H9 (cell line): ENCODE measurements around the gene MAST2. TPM values are rescaled to one million over a fixed set of nuclear protein-coding genes. Genes with fewer than 3 reads are reported as not detected.
"Not testable (repeated sequence)": the region's sequence is repeated elsewhere in the genome, so short reads cannot be mapped to it uniquely, and the experiment has no call there.

Experiments
- DNase-seq: peaks from one replicate; pipeline ENCODE4 v3.0.0-alpha.2; 2017
- H2AFZ ChIP-seq: one replicate; pipeline ENCODE4 v1.6.1; 2013; ENCODE audit warnings: mild to moderate bottlenecking, low read length, control low read depth, moderate library complexity
- H2AK5ac ChIP-seq: 2 replicates; pipeline ENCODE4 v1.6.1; 2013; ENCODE audit warnings: low read length, control low read depth, mixed read lengths; ENCODE audit not compliant: insufficient read length
- H2BK120ac ChIP-seq: one replicate; pipeline ENCODE4 v1.6.1; 2013; ENCODE audit warnings: low read depth, mild to moderate bottlenecking, low read length, control low read depth, inconsistent platforms; ENCODE audit not compliant: poor library complexity, severe bottlenecking
- H2BK12ac ChIP-seq: 2 replicates; pipeline ENCODE4 v1.6.1; 2013; ENCODE audit warnings: low read length, control low read depth, mixed read lengths, low read depth; ENCODE audit not compliant: insufficient read length
- H2BK15ac ChIP-seq: 2 replicates; pipeline ENCODE4 v1.6.1; 2013; ENCODE audit warnings: low read depth, low read length, control low read depth
- H2BK20ac ChIP-seq: one replicate; pipeline ENCODE4 v1.6.1; 2013; ENCODE audit warnings: low read depth, mild to moderate bottlenecking, low read length, control low read depth, inconsistent platforms; ENCODE audit not compliant: poor library complexity, severe bottlenecking
- H2BK5ac ChIP-seq: 2 replicates; pipeline ENCODE4 v1.6.1; 2013; ENCODE audit warnings: low read length, control low read depth, mixed read lengths; ENCODE audit not compliant: insufficient read length
- H3K14ac ChIP-seq: 2 replicates; pipeline ENCODE4 v1.6.1; 2013; ENCODE audit warnings: low read length, control low read depth; ENCODE audit not compliant: insufficient read depth
- H3K18ac ChIP-seq: 2 replicates; pipeline ENCODE4 v1.6.1; 2013; ENCODE audit warnings: low read depth, mild to moderate bottlenecking, mixed read lengths, low read length, control low read depth; ENCODE audit not compliant: insufficient read length
- H3K23ac ChIP-seq: 2 replicates; pipeline ENCODE4 v1.6.1; 2013; ENCODE audit warnings: low read length, control low read depth, mixed read lengths, low read depth; ENCODE audit not compliant: insufficient read length
- H3K23me2 ChIP-seq: 2 replicates; pipeline ENCODE4 v1.6.1; 2013; ENCODE audit warnings: low read depth, mild to moderate bottlenecking, mixed read lengths, low read length, control low read depth; ENCODE audit not compliant: insufficient read length, poor library complexity, severe bottlenecking
- H3K27ac ChIP-seq: 2 replicates; pipeline ENCODE4 v1.5.1; 2013; ENCODE audit warnings: low read length, control low read depth, mixed read lengths, low read depth; ENCODE audit not compliant: insufficient read length
- H3K27me3 ChIP-seq: 2 replicates; pipeline ENCODE4 v1.6.1; 2013; ENCODE audit warnings: low read length, control low read depth, inconsistent platforms; ENCODE audit not compliant: insufficient read depth
- H3K4ac ChIP-seq: 2 replicates; pipeline ENCODE4 v1.6.1; 2013; ENCODE audit warnings: low read depth, mild to moderate bottlenecking, control low read depth, inconsistent platforms, low read length, moderate library complexity
- H3K4me1 ChIP-seq: 2 replicates; pipeline ENCODE4 v1.6.1; 2013; ENCODE audit warnings: low read length, control low read depth, inconsistent platforms; ENCODE audit not compliant: insufficient read depth
- H3K4me2 ChIP-seq: 2 replicates; pipeline ENCODE4 v1.6.1; 2013; ENCODE audit warnings: low read length, control low read depth, mixed read lengths; ENCODE audit not compliant: insufficient read length, insufficient read depth
- H3K56ac ChIP-seq: 2 replicates; pipeline ENCODE4 v1.6.1; 2013; ENCODE audit warnings: low read depth, mild to moderate bottlenecking, mixed read lengths, low read length, control low read depth; ENCODE audit not compliant: insufficient read length
- H3K79me1 ChIP-seq: 2 replicates; pipeline ENCODE4 v1.6.1; 2013; ENCODE audit warnings: low read depth, mild to moderate bottlenecking, moderate library complexity, low read length, control low read depth, inconsistent platforms; ENCODE audit not compliant: insufficient read depth, poor library complexity, severe bottlenecking
- H3K79me2 ChIP-seq: 2 replicates; pipeline ENCODE4 v1.6.1; 2013; ENCODE audit warnings: low read length, control low read depth, inconsistent platforms; ENCODE audit not compliant: insufficient read depth
- H3K9ac ChIP-seq: 2 replicates; pipeline ENCODE4 v1.6.1; 2013; ENCODE audit warnings: low read length, control low read depth, mixed read lengths; ENCODE audit not compliant: insufficient read length; ENCODE audit errors: extremely low read depth
- H3K9me3 ChIP-seq: one replicate; pipeline ENCODE4 v1.6.1; 2013; ENCODE audit warnings: low read depth, low read length, inconsistent platforms; ENCODE audit not compliant: control insufficient read depth
- H3T11ph ChIP-seq: one replicate; pipeline ENCODE4 v1.6.1; 2013; ENCODE audit warnings: mild to moderate bottlenecking, low read length, control low read depth, inconsistent platforms
- H4K20me1 ChIP-seq: one replicate; pipeline ENCODE4 v1.6.1; 2013; ENCODE audit not compliant: control insufficient read depth, insufficient read length, insufficient read depth
- H4K5ac ChIP-seq: 2 replicates; pipeline ENCODE4 v1.6.1; 2013; ENCODE audit warnings: low read depth, mild to moderate bottlenecking, mixed read lengths, low read length, control low read depth; ENCODE audit not compliant: insufficient read length
- H4K8ac ChIP-seq: replicated peaks from 2 replicates; pipeline ENCODE4 v1.6.1; 2013; ENCODE audit warnings: low read length, control low read depth, mixed read lengths, low read depth; ENCODE audit not compliant: insufficient read length
- H4K91ac ChIP-seq: 2 replicates; pipeline ENCODE4 v1.6.1; 2013; ENCODE audit warnings: low read depth, mild to moderate bottlenecking, moderate library complexity, mixed read lengths, low read length, control low read depth; ENCODE audit not compliant: insufficient read length
- H3K27ac Mint-ChIP-seq, 3 experiments: 2 replicates in 2 of 3; 3 replicates in 1 of 3; pipeline ENCODE4 v1.8.0; 2020 to 2021; ENCODE audit warnings: mixed read lengths in 3 of 3, mild to moderate bottlenecking in 1 of 3, moderate library complexity in 1 of 3
- H3K27me3 Mint-ChIP-seq: 2 replicates; pipeline ENCODE4 v1.8.0; 2021; ENCODE audit warnings: low read depth, mild to moderate bottlenecking, moderate library complexity, mixed read lengths
- H3K36me3 Mint-ChIP-seq, 3 experiments: 2 replicates in 2 of 3; 3 replicates in 1 of 3; pipeline ENCODE4 v1.8.0; 2020 to 2021; ENCODE audit warnings: low read depth in 3 of 3, mixed read lengths in 3 of 3; ENCODE audit not compliant: insufficient read depth in 1 of 3
- H3K4me1 Mint-ChIP-seq, 2 experiments: 2 replicates each; pipeline ENCODE4 v1.8.0; 2020; ENCODE audit warnings: mixed read lengths in 2 of 2
- H3K4me3 Mint-ChIP-seq, 2 experiments: 2 replicates in 1 of 2; 3 replicates in 1 of 2; pipeline ENCODE4 v1.8.0; 2020 to 2021; ENCODE audit warnings: mild to moderate bottlenecking in 2 of 2, mixed read lengths in 2 of 2, moderate library complexity in 1 of 2
- H3K9me3 Mint-ChIP-seq, 2 experiments: 2 replicates in 1 of 2; 3 replicates in 1 of 2; pipeline ENCODE4 v1.8.0; 2020; ENCODE audit warnings: mild to moderate bottlenecking in 2 of 2, mixed read lengths in 2 of 2, moderate library complexity in 1 of 2
- CTCF ChIP-seq: fragments of 200-600 bp; sonication (generic); conservative IDR thresholded peaks from 3 replicates; pipeline ENCODE4 v1.8.0; 2021; ENCODE audit warnings: antibody characterized with exemption, mild to moderate bottlenecking
- WGBS: extraction: QIAGEN DNeasy Blood & Tissue Kit; methylation state at CpG from one replicate; pipeline ENCODE4 v1.1.7; 2013; ENCODE audit warnings: missing lambda C conversion rate, low lambda C conversion rate, mixed read lengths; ENCODE audit not compliant: insufficient read length; ENCODE audit errors: extremely low coverage; 5-methylcytosine and 5-hydroxymethylcytosine counted together
- total RNA-seq: library from RNA; stranded (reverse); gene quantifications from 2 replicates; pipeline ENCODE4 v1.2.1, GENCODE V29; 2021

The MAST2 gene
- total RNA-seq, 1 experiment from 2014 or later = 28.8 TPM

GRCh38 chr1:45802343-45803298 is 791 bp upstream of the MAST2 start:
- Histone ChIP-seq H3K18ac (no peak overlapping the region), H4K5ac (no peak overlapping the region), H3K9me3 (no peaks in the 10 kb centered on the region), H3K27ac (no peak overlapping the region), H2BK5ac (no peak overlapping the region), H3K79me2 (peaks cover 8% of the 10 kb centered on the region; the same call in 1 of the 2 replicates), H3K23me2 (peaks cover 6% of the 10 kb centered on the region), H3K56ac (no peak overlapping the region), H3T11ph (no peak overlapping the region), H3K79me1 (no peaks in the 10 kb centered on the region), H3K4ac (no peak overlapping the region), H2BK15ac (no peak overlapping the region), H4K8ac (no peak overlapping the region), H2BK12ac (no peak overlapping the region), H3K27me3 (no peaks in the 10 kb centered on the region), H2BK120ac (no peak overlapping the region), H3K4me2 (peak overlapping the region; percentile 70), H2AK5ac (no peak overlapping the region), H2AFZ (peak overlapping the region; percentile 83), H2BK20ac (no peak overlapping the region), H3K4me1 (peaks cover 3% of the 10 kb centered on the region; the same call in 1 of the 2 replicates), H3K14ac (no peak overlapping the region), H4K20me1 (no peaks in the 10 kb centered on the region), H3K9ac (peak overlapping the region; percentile 23), H3K23ac (no peak overlapping the region), H4K91ac (no peak overlapping the region)
- TF ChIP-seq CTCF = no peak
- peak; percentile 79 for DNase-seq
- H3K36me3 Mint-ChIP-seq = peaks cover 9 to 20% (median 17%) of the 10 kb centered on the region in 3 experiments
- H3K27ac Mint-ChIP-seq = peak overlapping the region; percentile 75 to 92 (median 90)
- peaks cover 30 to 31% of the 10 kb centered on the region in 2 experiments for H3K4me1 Mint-ChIP-seq
- no peaks in the 10 kb centered on the region for H3K9me3 Mint-ChIP-seq
- H3K4me3 Mint-ChIP-seq = peak overlapping the region; percentile 71 to 85
- H3K27me3 Mint-ChIP-seq = peaks cover 37% of the 10 kb centered on the region
- WGBS = no CpG with 5 or more reads among the region's 11 CpGs

- H2AK5ac ChIP-seq, H3T11ph ChIP-seq, H4K8ac ChIP-seq, H2BK5ac ChIP-seq, H3K23ac ChIP-seq, H3K27me3 ChIP-seq, H4K5ac ChIP-seq, H3K27ac ChIP-seq, H3K4ac ChIP-seq, H2BK20ac ChIP-seq, H2BK12ac ChIP-seq, H3K4me1 ChIP-seq, H2BK120ac ChIP-seq, H3K9me3 Mint-ChIP-seq, H3K23me2 ChIP-seq, H4K20me1 ChIP-seq, H2BK15ac ChIP-seq, H3K9me3 ChIP-seq, H3K79me2 ChIP-seq, H3K18ac ChIP-seq, H3K79me1 ChIP-seq, H4K91ac ChIP-seq, H3K56ac ChIP-seq: not testable (repeated sequence)
- Mint-ChIP-seq H3K27me3 (peaks cover 27% of the 10 kb centered on the region), H3K4me3 (peak overlapping the region; percentile 95 to 96), H3K4me1 (peaks cover 26 to 30% of the 10 kb centered on the region in 2 experiments), H3K36me3 (peaks cover 11 to 29% (median 29%) of the 10 kb centered on the region in 3 experiments), H3K27ac (peak overlapping the region; percentile 76 to 93 (median 85))
- H3K4me2 ChIP-seq = peak overlapping the region; percentile 79
- WGBS = no CpG with 5 or more reads among the region's 60 CpGs
- H3K9ac ChIP-seq = peak overlapping the region; percentile 62
- peak overlapping the region; percentile 9 for H2AFZ ChIP-seq
- 0 out of 2 replicates have a peak overlapping the region, but pooled peaks have one; percentile 8 for H3K14ac ChIP-seq
- peak; percentile 69 for DNase-seq
Observed at GRCh38 chr1:45803781-45804668, 613 bp downstream of the MAST2 start.
